Measurements from ENCODE around the gene INHBC.

The INHBC gene

DNA sequence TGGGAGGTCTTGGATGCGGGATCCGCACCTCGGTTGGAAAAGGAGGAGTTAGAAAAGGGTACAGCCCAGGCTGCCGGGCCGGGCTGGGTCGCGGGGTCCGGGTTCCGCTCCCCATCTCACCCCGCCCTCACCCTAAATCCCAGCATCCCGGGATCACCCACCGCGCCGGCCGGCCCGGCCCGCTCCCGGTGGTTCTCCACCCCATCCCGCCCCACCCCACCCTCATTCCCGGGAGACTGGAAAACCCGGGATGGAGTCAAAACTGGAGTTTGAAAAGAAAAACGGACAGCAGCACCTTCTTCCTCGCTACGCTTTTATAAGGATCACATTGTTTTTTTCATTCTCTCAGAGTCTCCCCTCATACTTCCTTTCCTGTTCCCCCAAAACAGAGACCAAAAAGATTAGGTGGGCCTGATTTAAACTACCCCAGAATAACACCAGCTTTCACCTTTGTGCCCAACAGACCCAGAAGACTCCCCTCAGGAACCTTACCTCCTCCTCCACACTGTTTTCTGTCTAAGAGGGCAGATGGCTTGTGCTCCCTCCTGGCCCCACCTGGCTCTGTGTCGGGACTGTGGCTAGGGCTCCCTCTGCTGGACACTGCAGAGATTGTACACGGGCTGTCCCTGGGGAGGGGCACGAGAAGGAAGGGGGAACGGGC lies 27.8 kb downstream of the INHBC start (continued):
- TF ChIP-seq, protein P1, sequence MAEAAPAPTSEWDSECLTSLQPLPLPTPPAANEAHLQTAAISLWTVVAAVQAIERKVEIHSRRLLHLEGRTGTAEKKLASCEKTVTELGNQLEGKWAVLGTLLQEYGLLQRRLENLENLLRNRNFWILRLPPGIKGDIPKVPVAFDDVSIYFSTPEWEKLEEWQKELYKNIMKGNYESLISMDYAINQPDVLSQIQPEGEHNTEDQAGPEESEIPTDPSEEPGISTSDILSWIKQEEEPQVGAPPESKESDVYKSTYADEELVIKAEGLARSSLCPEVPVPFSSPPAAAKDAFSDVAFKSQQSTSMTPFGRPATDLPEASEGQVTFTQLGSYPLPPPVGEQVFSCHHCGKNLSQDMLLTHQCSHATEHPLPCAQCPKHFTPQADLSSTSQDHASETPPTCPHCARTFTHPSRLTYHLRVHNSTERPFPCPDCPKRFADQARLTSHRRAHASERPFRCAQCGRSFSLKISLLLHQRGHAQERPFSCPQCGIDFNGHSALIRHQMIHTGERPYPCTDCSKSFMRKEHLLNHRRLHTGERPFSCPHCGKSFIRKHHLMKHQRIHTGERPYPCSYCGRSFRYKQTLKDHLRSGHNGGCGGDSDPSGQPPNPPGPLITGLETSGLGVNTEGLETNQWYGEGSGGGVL (tag by site-specific recombination; IDR thresholded peaks at IDR 0.05), result peak; percentile 54
- no peak for TF ChIP-seq KLF7 (tag by site-specific recombination; IDR thresholded peaks at IDR 0.05; ENCODE audit: borderline replicate concordance)
- peak; percentile 38 for TF ChIP-seq ZNF341 (tag by site-specific recombination; IDR thresholded peaks at IDR 0.05; ENCODE audit: low read depth)
- TF ChIP-seq MZF1 (tag by site-specific recombination; IDR thresholded peaks at IDR 0.05; ENCODE audit: borderline replicate concordance), result peak; percentile 76; the same call in 1 of the 2 replicates
- peak; percentile 65 for TF ChIP-seq KLF16 (tag by site-specific recombination; IDR thresholded peaks at IDR 0.05)
- peak; percentile 64 for TF ChIP-seq ZBTB20 (tag by site-specific recombination; IDR thresholded peaks at IDR 0.05)
- no peak for TF ChIP-seq ZNF140 (tag by site-specific recombination; IDR thresholded peaks at IDR 0.05)
- TF ChIP-seq BCL11A (tag by site-specific recombination; IDR thresholded peaks at IDR 0.05; ENCODE audit: low read depth), result peak; percentile 60; the same call in 1 of the 2 replicates
- peak; percentile 61; the same call in 1 of the 2 replicates for TF ChIP-seq ZNF610 (tag by site-specific recombination; IDR thresholded peaks at IDR 0.05; ENCODE audit: borderline replicate concordance)
- no peak for TF ChIP-seq ZNF791 (tag by site-specific recombination; IDR thresholded peaks at IDR 0.05)
- TF ChIP-seq, protein P2, sequence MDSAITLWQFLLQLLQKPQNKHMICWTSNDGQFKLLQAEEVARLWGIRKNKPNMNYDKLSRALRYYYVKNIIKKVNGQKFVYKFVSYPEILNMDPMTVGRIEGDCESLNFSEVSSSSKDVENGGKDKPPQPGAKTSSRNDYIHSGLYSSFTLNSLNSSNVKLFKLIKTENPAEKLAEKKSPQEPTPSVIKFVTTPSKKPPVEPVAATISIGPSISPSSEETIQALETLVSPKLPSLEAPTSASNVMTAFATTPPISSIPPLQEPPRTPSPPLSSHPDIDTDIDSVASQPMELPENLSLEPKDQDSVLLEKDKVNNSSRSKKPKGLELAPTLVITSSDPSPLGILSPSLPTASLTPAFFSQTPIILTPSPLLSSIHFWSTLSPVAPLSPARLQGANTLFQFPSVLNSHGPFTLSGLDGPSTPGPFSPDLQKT (IDR thresholded peaks at IDR 0.05; ENCODE audit: borderline replicate concordance, low read depth, low read length), result no peak
- TF ChIP-seq ZNF660 (tag by site-specific recombination; IDR thresholded peaks at IDR 0.05), result 0 out of 2 replicates have a peak, but pooled peaks have one; percentile 87
- TF ChIP-seq PRDM1 (tag by site-specific recombination; IDR thresholded peaks at IDR 0.05), result peak; percentile 68
- TF ChIP-seq ZNF426 (tag by site-specific recombination; IDR thresholded peaks at IDR 0.05), result no peak
- peak; percentile 88 for TF ChIP-seq GLIS2 (tag by site-specific recombination; IDR thresholded peaks at IDR 0.05)
- TF ChIP-seq, protein P3, sequence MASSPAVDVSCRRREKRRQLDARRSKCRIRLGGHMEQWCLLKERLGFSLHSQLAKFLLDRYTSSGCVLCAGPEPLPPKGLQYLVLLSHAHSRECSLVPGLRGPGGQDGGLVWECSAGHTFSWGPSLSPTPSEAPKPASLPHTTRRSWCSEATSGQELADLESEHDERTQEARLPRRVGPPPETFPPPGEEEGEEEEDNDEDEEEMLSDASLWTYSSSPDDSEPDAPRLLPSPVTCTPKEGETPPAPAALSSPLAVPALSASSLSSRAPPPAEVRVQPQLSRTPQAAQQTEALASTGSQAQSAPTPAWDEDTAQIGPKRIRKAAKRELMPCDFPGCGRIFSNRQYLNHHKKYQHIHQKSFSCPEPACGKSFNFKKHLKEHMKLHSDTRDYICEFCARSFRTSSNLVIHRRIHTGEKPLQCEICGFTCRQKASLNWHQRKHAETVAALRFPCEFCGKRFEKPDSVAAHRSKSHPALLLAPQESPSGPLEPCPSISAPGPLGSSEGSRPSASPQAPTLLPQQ (tag by site-specific recombination; IDR thresholded peaks at IDR 0.05), result peak; percentile 99
- TF ChIP-seq ZNF16 (tag by site-specific recombination; IDR thresholded peaks at IDR 0.05; ENCODE audit: low read depth), result no peak
- peak; percentile 56; the same call in 1 of the 2 replicates for TF ChIP-seq ZXDB (tag by site-specific recombination; IDR thresholded peaks at IDR 0.05)
- TF ChIP-seq ZNF292 (tag by site-specific recombination; IDR thresholded peaks at IDR 0.05; ENCODE audit: borderline replicate concordance, low read depth), result no peak

- Histone ChIP-seq H3K36me3 (ENCODE audit: control insufficient read depth in 2 of 2, insufficient read depth in 1 of 2, low read length in 2 of 2) (no peaks in the 10 kb centered on the region), H3K4me1 (ENCODE audit: control insufficient read depth, insufficient read depth, low read length) (peaks cover 8% of the 10 kb centered on the region), H3K4me3 (ENCODE audit: low read depth, low read length) (no peak overlapping the region), H3K9me3 (ENCODE audit: control insufficient read depth, insufficient read depth, low read depth, low read length) (no peaks in the 10 kb centered on the region), H3K27ac (ENCODE audit: extremely low read depth, low read depth, low read length) (no peak overlapping the region)
- TF ChIP-seq ZNF501 (tag by site-specific recombination; IDR thresholded peaks at IDR 0.05) (no peak), ZNF600 (tag by site-specific recombination; IDR thresholded peaks at IDR 0.05) (peak; percentile 11; the same call in 1 of the 2 replicates), KLF1 (tag by site-specific recombination; IDR thresholded peaks at IDR 0.05) (no peak), ZNF629 (tag by site-specific recombination; IDR thresholded peaks at IDR 0.05) (0 out of 2 replicates have a peak, but pooled peaks have one; percentile 4), ZBTB44 (tag by site-specific recombination; IDR thresholded peaks at IDR 0.05) (peak; percentile 9; the same call in 1 of the 2 replicates), ZBTB17 (tag by site-specific recombination; IDR thresholded peaks at IDR 0.05) (0 out of 2 replicates have a peak, but pooled peaks have one; percentile 18), ZBTB21 (tag by site-specific recombination; IDR thresholded peaks at IDR 0.05) (no peak), TRIM28 (IDR thresholded peaks at IDR 0.05; ENCODE audit: borderline replicate concordance, low read length) (peak; percentile 10; the same call in 1 of the 2 replicates)
- POLR2A ChIA-PET, result interaction anchor here (0.6 kb wide), 1 partner anchor 16 kb away, joined by 3 read pairs; no protein-coding TSS in a partner anchor
- CTCF ChIA-PET, result interaction anchor here (0.5 to 4.2 kb wide), 15 partner anchors 10 to 1301 kb away, joined by 3 to 38 read pairs (median 3); partner anchors contain the start of genes ARHGAP9 and SHMT2
Observed at GRCh38 chr12:57462912-57463253, 28.3 kb downstream of the INHBC start.
